ENCODE results near the gene GMPPB.

- TF ChIP-seq CTCF (IDR thresholded peaks at IDR 0.05; ENCODE audit: low read depth, low read length) (no peak), EZH2phosphoT487 (IDR thresholded peaks at IDR 0.05; ENCODE audit: low read depth) (no peak)
Observed at GRCh38 chr3:49714728-49715550, 8.8 kb downstream of the GMPPB start.

Data from OCI-LY3 (cell line).